BE2C (cell line): ENCODE results near the gene LDAH.

Source experiments
- DNase-seq: peaks from one replicate; pipeline ENCODE4 v3.0.0-alpha.2; 2020
- H3K27me3 ChIP-seq: fragments of 250-450 bp; sonication (Bioruptor Pico); 2 replicates; pipeline ENCODE4 v1.5.1; 2020; ENCODE audit warnings: mild to moderate bottlenecking
- H3K36me3 ChIP-seq: fragments of 250-450 bp; sonication (Bioruptor Pico); 2 replicates; pipeline ENCODE4 v1.5.1; 2020; ENCODE audit warnings: mild to moderate bottlenecking
- H3K4me1 ChIP-seq: fragments of 250-450 bp; sonication (Bioruptor Pico); 2 replicates; pipeline ENCODE4 v1.5.1; 2020
- H3K4me3 ChIP-seq: 2 replicates; pipeline ENCODE4 v1.5.1; 2011; ENCODE audit warnings: low read depth, low read length
- H3K9me3 ChIP-seq: fragments of 250-450 bp; sonication (Bioruptor Pico); 2 replicates; pipeline ENCODE4 v1.5.1; 2020
- TF ChIP-seq, protein P1 (sequence below): IDR thresholded peaks from 2 replicates; pipeline ENCODE4 v1.5.1; 2012; ENCODE audit warnings: mild to moderate bottlenecking, low read depth, low read length

LDAH gene

GRCh38 chr2:20671036-20671735 lies 151.7 kb downstream of the LDAH start:
- TF ChIP-seq, protein P1, sequence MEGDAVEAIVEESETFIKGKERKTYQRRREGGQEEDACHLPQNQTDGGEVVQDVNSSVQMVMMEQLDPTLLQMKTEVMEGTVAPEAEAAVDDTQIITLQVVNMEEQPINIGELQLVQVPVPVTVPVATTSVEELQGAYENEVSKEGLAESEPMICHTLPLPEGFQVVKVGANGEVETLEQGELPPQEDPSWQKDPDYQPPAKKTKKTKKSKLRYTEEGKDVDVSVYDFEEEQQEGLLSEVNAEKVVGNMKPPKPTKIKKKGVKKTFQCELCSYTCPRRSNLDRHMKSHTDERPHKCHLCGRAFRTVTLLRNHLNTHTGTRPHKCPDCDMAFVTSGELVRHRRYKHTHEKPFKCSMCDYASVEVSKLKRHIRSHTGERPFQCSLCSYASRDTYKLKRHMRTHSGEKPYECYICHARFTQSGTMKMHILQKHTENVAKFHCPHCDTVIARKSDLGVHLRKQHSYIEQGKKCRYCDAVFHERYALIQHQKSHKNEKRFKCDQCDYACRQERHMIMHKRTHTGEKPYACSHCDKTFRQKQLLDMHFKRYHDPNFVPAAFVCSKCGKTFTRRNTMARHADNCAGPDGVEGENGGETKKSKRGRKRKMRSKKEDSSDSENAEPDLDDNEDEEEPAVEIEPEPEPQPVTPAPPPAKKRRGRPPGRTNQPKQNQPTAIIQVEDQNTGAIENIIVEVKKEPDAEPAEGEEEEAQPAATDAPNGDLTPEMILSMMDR, result no peak
- peaks cover 47% of the 10 kb centered on the region for H3K27me3 ChIP-seq
- DNase-seq, result no peak
- no peaks in the 10 kb centered on the region; the same call in 1 of the 2 replicates for H3K9me3 ChIP-seq
- H3K36me3 ChIP-seq, result no peaks in the 10 kb centered on the region
- H3K4me1 ChIP-seq, result no peaks in the 10 kb centered on the region
- no peak overlapping the region for H3K4me3 ChIP-seq

- Histone ChIP-seq H3K36me3 (no peaks in the 10 kb centered on the region), H3K9me3 (no peaks in the 10 kb centered on the region; the same call in 1 of the 2 replicates), H3K4me3 (no peak overlapping the region), H3K4me1 (no peaks in the 10 kb centered on the region; the same call in 1 of the 2 replicates), H3K27me3 (peaks cover 55% of the 10 kb centered on the region)
- TF ChIP-seq, protein P1, result no peak
- no peak for DNase-seq
Observed at GRCh38 chr2:20670315-20671035, 152.4 kb downstream of the LDAH start.

DNA sequence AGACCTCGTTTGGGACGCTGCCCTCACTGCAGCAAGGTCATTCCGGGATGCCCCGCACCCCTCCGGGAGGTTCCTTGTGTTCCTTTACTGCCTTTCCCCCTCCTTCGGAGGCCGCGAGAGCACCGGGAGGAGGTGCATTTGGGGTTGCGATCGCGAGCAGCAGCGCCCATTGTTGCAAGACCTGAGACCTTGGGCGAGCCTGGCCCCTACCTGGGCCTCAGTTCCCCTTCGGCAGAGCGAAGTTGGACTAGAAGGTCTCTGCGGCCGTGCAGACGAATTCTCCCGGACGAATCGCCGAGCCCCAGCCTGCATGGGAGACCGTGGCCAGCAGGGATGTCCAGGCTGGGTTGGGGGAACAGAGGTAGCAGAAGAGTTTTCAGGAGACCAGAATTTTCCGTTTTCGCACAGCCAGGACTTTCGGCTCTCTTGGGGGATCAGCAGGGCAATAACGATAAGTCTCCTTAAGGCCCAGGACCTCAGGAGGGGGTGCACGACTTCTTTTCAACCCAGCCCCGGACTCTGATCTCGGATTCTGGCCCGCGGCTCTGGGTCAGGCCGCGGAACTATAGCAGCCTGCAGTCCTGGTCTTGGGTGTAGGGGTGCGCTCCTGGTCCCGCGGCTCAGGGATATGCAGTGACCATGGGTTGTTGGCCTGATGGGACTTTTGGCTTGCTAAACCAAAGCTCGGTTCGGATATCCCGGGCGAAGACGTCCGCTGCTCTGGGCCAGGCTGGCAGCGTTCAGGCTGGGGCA lies 153.2 kb downstream of the LDAH start:
- Histone ChIP-seq H3K4me3 (no peak overlapping the region), H3K4me1 (no peaks in the 10 kb centered on the region; the same call in 1 of the 2 replicates), H3K9me3 (no peaks in the 10 kb centered on the region; the same call in 1 of the 2 replicates), H3K27me3 (peaks cover 62% of the 10 kb centered on the region), H3K36me3 (no peaks in the 10 kb centered on the region)
- TF ChIP-seq, protein P1, result no peak
- no peak for DNase-seq

GRCh38 chr2:20668871-20669475 lies 153.9 kb downstream of the LDAH start:
- peaks cover 70% of the 10 kb centered on the region for H3K27me3 ChIP-seq
- no peaks in the 10 kb centered on the region; the same call in 1 of the 2 replicates for H3K9me3 ChIP-seq
- no peak overlapping the region for H3K4me3 ChIP-seq
- H3K4me1 ChIP-seq, result no peaks in the 10 kb centered on the region; the same call in 1 of the 2 replicates
- no peaks in the 10 kb centered on the region for H3K36me3 ChIP-seq
- no peak for DNase-seq
- TF ChIP-seq, protein P1, result no peak

DNA sequence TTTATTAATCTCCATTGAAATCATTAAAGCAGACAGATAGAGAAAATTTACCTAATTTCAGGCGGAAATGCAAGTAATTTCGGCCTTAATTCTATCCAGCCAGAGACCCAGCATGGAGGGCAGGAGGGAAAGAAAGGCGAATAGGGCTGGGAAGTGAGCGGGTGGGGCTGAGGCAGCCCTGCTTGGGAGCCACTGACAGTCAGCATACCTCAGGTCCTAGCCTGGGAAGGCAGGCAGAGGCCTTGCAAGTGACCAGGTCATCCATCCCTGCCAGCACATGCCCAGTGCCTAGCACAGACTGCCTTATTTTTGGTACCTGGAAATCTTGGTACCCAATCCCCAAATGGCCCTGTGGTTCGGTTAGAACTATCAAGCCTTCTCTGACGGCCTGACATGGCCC lies 154.4 kb downstream of the LDAH start:
- DNase-seq, result no peak
- Histone ChIP-seq H3K36me3 (no peaks in the 10 kb centered on the region), H3K9me3 (no peaks in the 10 kb centered on the region; the same call in 1 of the 2 replicates), H3K27me3 (peaks cover 75% of the 10 kb centered on the region), H3K4me1 (no peaks in the 10 kb centered on the region; the same call in 1 of the 2 replicates), H3K4me3 (no peak overlapping the region)
- TF ChIP-seq, protein P1, result no peak
